SK-N-SH treated with all-trans-retinoic acid at 6 μM for 48 hours (cell line): ENCODE data around the gene GSTM4.
"Not testable (repeated sequence)": the region's sequence is repeated elsewhere in the genome, so short reads cannot be mapped to it uniquely, and the experiment has no call there.

Experiments used
- CSDC2 ChIP-seq: fragments of 250-450 bp; sonication (Bioruptor Pico); IDR thresholded peaks from 2 replicates; pipeline ENCODE4 v1.5.0; 2020; ENCODE audit warnings: mild to moderate bottlenecking, moderate library complexity
- PATZ1 ChIP-seq: fragments of 250-450 bp; sonication (Bioruptor Pico); IDR thresholded peaks from 2 replicates; pipeline ENCODE4 v1.8.0; 2020; ENCODE audit warnings: mild to moderate bottlenecking, moderate library complexity, borderline replicate concordance
- TCF4 ChIP-seq: fragments of 250-450 bp; sonication (Bioruptor Pico); IDR thresholded peaks from 2 replicates; pipeline ENCODE4 v1.8.0; 2021; ENCODE audit warnings: mild to moderate bottlenecking, moderate library complexity, borderline replicate concordance
- TSHZ2 ChIP-seq: fragments of 250-450 bp; sonication (Bioruptor Pico); IDR thresholded peaks from 2 replicates; pipeline ENCODE4 v1.5.0; 2020; ENCODE audit warnings: mild to moderate bottlenecking, moderate library complexity
- ZFP3 ChIP-seq: fragments of 250-450 bp; sonication (Bioruptor Pico); IDR thresholded peaks from 2 replicates; pipeline ENCODE4 v1.5.0; 2020; ENCODE audit warnings: mild to moderate bottlenecking, moderate library complexity
- ZNF70 ChIP-seq: fragments of 450-650 bp; formaldehyde crosslinking; IDR thresholded peaks from 2 replicates; pipeline ENCODE4 v1.5.0; 2020; ENCODE audit warnings: mild to moderate bottlenecking, moderate library complexity
- ZNF8 ChIP-seq: fragments of 450-650 bp; formaldehyde crosslinking; IDR thresholded peaks from 2 replicates; pipeline ENCODE4 v1.5.0; 2020; ENCODE audit warnings: mild to moderate bottlenecking, moderate library complexity
- TF ChIP-seq, protein P1 (sequence below): fragments of 250-450 bp; sonication (Bioruptor Pico); IDR thresholded peaks from 2 replicates; pipeline ENCODE4 v1.5.1; 2020; ENCODE audit warnings: low read depth, mild to moderate bottlenecking, moderate library complexity

DNA sequence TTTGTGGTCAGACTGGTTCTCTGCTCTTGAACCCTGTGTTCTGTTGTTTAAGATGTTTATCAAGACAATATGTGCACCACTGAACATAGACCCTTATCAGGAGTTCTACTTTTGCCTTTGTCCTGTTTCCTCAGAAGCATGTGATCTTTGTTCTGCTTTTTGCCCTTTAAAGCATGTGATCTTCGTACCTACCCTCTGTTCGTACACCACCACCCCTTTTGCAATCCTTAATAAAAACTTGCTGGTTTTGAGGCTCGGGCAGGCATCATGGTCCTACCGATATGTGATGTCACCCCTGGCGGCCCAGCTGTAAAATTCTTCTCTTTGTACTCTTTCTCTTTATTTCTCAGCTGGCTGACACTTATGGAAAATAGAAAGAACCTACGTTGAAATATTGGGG lies 28.9 kb downstream of the GSTM4 start:
- TF ChIP-seq TCF4 (CRISPR knock-in tag); ZNF8 (CRISPR knock-in tag); ZFP3; ZNF70; PATZ1 (CRISPR knock-in tag); TSHZ2 (CRISPR knock-in tag); CSDC2 (CRISPR knock-in tag): not testable (repeated sequence)
- TF ChIP-seq, protein P1, sequence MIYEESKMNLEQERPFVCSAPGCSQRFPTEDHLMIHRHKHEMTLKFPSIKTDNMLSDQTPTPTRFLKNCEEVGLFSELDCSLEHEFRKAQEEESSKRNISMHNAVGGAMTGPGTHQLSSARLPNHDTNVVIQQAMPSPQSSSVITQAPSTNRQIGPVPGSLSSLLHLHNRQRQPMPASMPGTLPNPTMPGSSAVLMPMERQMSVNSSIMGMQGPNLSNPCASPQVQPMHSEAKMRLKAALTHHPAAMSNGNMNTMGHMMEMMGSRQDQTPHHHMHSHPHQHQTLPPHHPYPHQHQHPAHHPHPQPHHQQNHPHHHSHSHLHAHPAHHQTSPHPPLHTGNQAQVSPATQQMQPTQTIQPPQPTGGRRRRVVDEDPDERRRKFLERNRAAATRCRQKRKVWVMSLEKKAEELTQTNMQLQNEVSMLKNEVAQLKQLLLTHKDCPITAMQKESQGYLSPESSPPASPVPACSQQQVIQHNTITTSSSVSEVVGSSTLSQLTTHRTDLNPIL (CRISPR knock-in tag): not testable (repeated sequence)
